GM21367 (cell line): ENCODE measurements around the gene TUBA3D.
"Not testable (repeated sequence)": the region's sequence is repeated elsewhere in the genome, so short reads cannot be mapped to it uniquely, and the experiment has no call there.

ENCODE experiments used
- ATAC-seq: cut with Tn5 transposase; IDR thresholded peaks from one replicate; pipeline ENCODE4 v1.9.1; 2021; ENCODE audit not compliant: unreplicated experiment

Gene TUBA3D

DNA sequence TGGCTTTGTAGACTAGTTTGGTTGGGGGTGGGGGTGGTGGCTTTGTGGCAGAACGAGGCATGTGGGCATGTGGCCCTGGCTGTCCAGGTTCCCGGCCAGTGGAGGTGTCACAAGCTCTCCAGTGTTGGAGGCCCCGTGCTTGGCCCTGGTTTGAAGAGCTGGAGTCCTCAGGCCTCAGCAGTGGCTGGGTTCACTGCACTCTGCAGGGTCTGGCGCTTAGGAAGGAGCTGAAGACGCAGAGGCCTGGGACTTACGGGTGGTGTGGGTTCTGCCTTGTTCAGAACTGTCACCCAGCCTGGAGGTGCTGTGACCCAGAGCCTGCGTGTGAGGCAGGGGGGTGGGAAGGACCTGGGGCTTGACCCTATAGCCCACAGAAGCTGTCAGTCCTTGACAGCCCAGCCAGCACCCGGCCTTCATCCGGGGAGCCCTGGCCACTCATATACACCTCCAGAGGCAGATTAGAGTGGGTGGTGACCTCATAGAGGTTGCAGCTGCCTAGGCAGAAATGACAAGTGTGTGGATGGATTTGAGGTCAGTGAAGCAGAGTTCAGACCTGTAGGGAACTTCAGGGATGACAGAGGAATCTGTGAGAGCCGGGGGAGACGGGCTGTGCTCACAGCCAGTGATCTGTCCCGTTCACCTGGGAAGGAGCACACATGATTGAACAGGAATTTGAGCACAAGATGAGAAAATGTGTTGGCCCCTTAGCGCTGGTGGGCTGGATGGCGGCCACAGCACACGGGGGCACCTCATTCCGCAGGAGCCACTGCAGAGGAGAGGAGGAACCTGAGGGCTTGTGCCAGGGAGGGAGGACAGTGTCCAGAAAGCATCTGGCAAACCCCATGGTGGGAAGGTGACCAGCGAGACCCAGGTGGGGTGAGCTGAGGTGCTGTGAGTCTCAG, 36.3 kb downstream of the TUBA3D start:
- ATAC-seq = not testable (repeated sequence)

DNA sequence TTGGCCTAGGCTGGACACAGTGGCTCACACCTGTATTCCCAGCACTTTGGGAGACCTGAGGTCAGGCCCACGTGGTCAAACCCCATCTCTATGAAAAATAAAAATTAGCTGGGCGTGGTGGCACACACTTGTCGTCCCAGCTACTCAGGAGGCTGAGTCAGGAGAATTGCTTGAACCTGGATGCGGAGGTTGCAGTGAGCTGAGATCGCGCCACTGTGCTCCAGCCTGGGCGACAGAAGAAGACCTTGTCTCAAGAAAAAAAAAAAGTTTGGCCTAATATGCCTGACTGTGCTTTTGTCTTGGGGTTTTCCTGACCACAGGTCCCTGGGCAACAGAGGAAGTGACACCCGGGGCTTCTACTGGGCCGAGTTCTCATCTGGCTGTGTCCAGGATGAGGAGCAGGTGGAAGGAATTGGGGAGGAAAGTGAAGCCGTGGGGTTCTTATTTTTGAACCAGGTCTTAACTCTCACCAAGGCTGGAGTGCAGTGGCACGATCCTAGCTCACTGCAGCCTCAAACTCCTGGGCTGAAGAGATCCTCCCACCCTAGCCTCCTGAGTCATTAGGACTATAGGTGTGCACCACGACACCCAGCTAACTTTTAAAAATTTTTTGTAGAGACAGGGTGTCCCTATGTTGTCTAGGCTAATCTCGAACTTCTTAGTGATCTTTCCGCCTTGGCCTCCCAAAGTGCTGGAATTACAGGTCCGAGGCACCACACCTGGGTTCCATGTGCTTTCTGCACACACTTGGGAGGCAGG, 38.7 kb downstream of the TUBA3D start:
- ATAC-seq = peak; percentile 57

DNA sequence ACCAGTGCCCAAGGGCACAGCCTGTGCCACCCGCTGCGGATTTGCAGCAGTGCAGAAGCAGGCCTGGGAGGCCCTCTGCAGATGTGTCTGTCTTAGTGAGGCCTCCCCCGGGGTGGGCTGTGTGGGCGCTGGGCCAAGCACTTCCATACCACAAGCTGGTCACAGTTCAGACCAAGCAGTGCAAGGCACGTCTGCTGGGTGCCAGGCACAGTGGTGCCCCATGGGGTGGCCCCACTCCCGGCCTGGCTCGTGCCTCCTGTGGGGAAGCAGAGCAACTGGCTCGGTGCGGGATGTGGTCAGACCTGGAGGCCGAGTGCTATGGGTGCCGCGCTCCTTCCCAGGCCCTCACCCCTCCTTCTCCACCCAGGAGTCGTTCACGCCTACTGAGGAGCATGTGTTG, 39.3 kb downstream of the TUBA3D start:
- ATAC-seq = not testable (repeated sequence)

DNA sequence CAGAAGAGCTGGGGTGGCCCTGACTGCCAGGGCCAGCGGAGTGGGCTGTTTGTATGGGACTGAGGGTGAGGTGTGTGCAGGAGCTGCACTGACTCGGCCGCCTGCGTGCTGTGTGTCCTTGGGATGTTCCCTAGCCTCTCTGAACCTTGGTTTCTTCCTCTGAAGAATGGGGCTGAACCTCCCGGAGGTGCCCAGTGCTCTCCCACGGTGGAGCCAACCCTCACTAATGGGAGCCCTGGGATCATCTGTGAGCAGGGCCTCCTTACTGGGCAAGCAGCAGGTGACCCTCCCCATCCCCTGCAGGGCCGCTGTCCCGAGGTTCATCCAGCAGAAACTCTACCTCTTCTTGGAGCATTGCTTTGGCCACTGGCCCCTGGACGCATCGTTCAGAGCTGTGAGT, 40.1 kb downstream of the TUBA3D start:
- no peak for ATAC-seq

DNA sequence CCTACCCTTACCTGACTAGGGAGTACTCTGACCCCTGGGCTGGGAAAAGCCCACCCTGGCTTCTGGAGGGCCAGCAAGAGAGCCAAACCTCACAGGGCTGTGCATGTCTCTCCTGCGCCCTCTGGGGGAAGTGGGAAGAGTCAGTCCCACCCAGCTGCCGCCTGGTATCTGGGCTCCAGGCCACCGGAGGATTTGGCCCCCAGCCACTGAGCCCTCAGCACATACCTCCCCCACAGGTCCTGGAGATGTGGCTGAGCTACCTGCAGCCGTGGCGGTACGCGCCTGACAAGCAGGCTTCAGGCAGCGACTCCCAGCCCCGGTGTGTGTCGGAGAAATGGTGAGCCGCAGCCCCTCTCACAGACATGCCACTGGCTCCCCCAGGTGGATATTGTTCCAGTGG, 40.7 kb downstream of the TUBA3D start:
- ATAC-seq = not testable (repeated sequence)

DNA sequence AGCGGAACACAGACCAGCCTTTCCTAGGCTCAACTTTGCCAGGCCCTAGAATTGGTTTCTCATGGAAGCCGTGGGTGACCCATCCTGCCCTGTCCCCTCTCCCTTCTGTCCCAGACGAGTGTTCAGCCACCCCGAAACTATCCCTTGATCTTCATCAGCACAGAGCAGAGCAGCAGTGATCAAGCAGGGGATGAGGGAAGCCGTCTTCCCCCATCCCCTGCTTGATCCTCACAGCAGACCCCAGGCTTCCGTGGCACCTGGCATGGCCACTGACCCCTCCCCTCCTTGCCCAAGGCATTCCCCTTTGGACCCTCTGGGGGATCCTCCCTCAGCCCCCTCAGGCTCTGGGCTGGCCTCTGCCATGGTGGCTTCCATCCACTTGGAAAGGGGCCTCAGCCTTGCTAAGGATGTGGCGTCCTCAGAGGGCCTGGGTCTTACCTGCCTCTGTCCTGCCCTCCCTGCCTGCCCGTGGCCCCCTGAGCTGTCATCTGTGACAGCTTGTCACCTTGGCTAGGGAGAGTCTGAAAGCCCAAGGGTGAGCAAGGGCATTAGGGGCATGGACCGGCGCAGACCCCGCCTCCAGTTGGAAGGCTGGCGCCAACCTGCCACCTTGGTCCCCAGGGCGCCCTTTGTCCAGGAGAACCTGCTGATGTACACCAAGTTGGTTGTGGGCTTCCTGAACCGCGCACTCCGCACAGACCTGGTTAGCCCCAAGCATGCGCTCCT, 41.4 kb downstream of the TUBA3D start:
- ATAC-seq = no peak

DNA sequence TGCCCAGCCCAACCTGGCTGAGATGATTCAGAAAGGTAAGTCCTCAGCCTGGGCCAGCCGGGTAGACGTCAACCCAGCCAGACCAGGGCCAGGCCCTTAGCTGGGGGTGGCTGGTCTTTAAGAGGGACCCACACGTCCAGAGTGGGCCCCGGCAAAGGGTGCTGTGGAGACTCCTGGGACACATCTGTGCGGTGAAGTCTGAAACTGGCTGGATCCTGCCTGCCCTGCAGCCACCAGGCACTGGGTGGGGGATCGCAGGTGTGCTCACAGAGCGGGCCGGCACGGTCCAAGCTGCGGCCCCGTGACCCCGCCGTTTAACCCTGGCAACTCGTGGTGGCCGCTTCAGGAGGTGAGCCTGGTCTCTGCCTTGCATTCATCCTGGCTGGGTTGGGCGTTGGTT, 41.9 kb downstream of the TUBA3D start:
- ATAC-seq = not testable (repeated sequence)

DNA sequence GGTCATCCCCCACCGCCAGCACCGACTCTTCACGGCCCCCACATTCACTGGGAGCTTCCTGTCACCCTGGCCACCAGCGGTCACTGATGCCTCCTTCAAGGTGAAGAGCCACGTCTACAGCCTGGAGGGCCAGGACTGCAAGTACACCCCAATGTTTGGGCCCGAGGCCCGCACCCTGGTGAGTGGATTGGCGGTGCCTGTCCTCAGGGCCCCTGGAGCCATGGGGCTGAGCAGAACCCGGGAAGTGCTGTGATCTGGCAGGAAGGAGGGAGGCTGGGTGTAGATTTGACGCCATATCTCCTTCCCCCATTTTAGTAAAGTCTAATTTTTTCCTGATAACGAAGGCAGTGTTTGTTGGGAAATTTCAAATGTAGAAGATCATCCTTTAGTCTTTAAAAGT, 42.6 kb downstream of the TUBA3D start:
- not testable (repeated sequence) for ATAC-seq

DNA sequence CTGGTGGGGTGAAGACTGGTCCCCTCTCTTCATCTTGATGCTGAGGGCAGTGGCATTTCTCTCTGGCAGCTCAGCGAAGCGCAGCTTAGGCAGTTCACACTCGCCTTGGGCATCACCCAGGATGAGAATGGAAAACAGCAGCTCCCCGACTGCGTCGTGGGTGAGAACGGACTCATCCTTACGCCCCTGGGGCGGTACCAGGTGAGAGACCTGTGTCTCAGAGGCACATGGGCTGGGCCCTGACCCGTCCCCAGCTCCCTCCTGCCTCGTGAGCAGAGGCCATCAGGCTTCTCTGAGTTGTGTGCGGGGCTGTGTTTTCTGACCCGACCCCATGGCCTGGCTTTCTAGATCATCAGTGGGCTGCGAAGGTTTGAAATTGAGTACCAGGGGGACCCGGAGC, 43.5 kb downstream of the TUBA3D start:
- no peak for ATAC-seq

DNA sequence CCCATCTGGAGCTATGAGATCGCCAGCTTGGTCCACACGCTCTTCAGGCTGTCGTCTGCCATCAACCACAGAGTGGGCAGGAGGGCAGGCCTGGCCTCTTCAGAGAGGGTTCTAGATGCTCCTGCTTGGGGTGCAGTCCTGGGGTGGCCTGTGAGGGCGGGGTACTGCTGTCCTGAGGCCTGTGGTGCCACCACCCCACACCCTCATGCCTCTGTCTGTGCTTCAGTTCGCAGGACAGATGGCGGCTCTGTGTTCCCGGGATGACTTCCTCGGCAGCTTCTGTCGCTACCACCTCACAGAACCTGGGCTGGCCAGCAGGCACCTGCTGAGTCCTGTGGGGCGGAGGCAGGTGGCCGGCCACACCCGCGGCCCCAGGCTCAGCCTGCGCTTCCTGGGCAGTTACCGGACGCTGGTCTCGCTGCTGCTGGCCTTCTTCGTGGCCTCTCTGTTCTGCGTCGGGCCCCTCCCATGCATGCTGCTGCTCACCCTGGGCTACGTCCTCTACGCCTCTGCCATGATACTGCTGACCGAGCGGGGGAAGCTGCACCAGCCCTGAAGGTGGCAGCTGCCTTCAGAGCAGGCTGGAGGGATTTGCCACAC, 44.1 kb downstream of the TUBA3D start:
- ATAC-seq = not testable (repeated sequence)

DNA sequence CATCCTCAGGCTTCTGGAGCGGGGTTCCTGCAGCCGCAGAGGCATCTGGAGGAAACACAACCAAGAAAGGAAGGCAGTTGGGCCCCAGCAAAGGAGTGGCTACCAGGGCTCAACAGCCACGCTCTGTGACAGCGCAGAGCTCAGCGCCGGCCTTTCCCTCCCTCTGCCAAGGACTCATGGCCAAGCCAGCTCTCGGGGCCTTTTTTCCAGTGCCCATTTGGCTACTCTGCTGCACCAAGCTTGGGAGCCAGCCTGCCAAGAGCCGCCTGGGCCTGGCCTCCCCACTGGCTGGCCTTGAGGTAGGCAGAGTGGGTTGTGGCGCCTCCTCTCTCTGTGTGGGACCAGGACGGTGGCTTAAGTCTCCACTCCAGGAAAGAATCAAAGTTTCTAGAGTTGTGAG, 44.6 kb downstream of the TUBA3D start:
- ATAC-seq = no peak

DNA sequence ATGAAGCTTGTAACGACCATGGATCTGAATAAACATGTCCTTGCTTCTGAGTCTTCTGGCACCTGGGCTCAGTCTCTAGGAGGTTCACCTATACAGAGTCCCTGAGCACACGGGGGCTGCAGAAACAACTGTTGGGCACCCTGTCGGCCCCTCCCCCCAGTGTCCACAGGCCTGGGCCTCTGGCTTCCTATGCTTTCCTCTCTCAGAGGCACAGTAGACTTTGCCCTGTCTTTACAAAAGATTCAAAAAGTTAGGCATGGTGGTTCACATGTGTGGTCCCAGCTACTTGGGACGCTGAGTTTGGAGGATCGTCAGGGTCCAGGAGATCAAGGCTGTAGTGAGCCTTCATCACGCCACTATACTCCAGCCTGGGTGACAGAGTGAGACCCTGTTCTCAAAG, 45.6 kb downstream of the TUBA3D start:
- not testable (repeated sequence) for ATAC-seq

DNA sequence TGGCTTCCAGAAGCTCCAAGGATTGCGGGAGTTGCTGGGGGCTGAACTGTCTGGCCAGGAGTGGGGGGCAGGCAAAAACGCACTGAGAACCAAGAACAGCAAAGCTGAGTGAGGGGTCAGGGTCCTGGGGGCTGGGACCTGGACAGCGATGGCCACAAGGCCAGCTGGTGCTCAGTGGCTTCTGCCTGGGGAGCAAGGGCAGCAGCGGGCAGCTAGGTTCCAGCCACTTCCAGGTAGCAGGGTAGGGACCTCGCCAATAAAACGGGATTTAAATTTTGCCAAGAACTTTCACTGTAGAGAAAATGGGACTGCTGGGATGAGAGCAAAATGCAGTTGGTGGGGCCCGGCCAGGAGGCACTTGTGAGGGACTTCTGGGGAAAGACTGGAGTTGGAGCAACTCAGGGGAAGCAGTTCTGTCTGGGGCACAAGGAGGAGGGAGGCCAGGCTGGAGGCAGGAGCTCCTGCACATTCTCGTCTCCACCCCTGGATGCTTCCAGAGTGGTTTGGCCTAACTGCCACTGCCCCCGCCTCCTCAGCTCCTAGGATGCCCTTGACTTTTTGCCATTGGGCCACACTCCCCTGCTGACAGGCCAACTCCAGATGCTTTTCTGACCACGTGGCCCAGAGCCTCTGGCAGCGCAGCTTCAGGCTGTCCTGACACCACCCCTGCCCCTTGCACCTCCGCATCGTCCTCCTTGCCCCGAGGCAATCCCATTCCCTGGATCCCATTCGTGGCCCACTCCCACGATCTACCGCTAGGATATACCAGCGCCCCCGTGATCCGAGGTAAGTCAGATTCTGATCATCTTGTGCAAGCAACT, 46.3 kb downstream of the TUBA3D start:
- no peak for ATAC-seq

DNA sequence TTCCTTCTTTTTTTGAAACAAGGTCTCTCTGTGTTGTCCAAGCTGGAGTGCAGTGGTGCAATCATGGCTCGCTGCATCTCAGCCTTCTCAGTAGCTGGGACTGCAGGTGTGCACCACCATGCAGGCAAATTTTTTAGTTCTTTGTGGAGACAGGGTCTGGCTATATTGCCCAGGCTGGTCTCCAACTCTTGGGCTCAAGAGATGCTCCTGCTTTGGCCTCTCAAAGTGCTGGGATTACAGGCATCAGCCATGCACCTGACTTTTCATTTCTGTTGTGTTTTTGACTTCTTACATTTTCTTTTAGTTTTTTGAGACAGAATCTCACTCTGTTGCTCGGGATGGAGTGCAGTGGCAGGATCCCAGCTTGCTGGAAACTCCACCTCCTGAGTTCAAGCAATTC, 49.3 kb downstream of the TUBA3D start:
- not testable (repeated sequence) for ATAC-seq

DNA sequence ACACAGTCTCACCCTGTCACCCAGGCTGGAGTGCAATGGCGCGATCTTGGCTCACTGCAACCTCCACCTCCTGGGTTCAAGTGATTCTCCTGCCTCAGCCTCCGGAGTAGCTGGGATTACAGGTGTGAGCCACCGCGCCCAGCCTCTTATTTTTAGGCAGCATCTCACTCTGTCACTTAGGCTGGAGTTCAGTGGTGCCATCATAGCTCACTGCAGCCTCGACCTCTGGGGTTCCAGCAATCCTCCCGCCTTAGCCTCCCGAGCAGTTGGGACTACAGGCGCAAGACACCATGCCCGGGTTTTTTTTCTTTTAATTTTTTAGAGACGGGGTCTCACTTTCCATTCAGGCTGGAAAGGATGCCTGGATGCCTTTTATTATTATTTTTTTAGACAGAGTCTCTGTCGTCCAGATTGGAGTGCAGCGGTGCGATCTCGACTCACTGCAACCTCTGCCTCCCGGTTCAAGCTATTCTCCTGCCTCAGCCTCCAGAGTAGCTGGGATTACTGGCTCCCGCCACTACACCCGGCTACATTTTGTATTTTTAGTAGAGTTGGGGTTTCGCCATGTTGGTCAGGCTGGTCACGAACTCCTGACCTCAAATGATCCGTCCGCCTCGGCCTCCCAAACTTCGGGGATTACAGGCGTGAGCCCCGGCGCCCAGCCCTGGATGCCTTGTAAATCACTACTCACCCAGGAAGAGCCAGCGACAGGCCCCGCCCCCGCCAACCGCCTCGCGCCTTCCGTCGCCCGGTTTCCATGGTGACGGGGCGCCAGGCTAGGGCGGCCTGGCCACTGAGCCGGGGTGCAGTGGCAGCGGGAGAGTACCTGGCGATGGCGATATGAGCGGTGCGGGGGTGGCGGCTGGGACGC, 51.4 kb downstream of the TUBA3D start, which contains the start of gene CCDC74A:
TSS of gene CCDC74A (plus strand) at position 758 of the 871 bp plus-strand sequence. CDS start at position 841, 83 bp downstream.
- peak; percentile 86 for ATAC-seq

DNA sequence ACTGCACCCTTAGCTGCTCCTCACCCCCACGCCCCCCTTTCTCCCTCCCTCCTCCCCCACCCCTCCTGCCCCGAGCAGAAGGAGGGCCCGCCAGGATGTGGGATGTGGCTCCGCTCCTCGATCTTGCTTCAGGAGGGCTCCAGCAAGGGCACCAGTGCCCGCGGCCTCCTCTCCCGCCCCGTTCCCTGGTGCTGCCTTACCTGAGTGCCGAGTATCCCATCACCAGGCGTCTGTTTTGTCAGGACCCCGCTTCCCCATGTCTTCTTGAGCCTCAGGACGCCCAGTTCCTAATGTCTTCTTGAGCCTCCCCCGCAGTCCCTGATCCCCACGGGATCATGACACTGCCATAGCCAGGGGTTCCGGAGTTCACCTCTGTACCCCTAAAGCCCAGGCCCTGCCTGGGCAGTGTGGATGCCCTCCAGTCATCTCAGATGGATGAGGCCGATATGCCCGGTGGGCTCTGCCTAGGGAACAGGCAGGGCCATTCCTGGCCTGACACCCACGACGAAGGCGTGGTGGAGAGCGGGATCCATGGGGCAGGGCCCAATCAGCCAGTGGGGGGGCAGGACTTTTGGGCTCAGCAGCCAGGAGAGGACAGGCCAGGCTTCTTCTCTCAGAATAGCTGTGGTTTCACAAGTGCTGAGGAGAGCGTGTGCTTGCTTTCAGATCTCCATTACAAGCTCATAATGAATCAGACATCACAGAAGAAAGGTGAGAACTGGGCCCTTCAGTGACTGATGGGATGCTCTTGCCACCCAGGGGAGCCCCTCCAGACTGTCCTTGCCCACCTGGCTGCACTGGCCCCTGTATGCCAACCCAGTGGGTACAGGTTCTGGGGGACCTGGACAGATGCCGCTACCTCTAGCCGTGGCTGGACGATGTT, 53.3 kb downstream of the TUBA3D start:
- ATAC-seq = peak; percentile 58

DNA sequence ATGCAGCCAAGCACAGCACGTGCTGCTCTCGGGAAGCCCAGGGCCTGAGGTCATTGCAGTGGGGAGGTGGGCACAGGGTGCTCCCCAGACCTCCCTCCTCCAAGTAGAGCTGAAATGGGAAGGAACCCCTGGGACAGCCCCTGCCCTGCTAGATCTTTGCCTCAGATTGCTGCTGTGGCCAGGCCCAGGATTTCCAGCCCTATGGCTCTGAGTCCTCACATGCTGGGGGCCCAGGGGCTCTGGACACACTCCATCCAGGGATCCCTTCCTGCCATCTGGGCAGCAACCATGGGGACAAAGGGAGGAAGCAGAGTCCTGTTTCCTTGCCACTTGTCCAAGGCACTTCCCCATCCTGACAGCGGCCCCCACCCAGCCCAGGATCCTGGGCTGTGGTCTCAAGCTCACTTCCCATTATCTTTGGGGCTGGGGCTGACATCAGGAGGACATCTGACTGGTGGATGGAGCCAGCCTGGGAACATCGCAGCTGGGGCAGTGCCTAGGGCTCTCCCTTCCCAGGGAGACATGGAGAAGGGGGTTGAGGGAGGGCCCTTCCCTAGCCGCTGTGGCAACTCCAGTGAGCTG, 54.0 kb downstream of the TUBA3D start:
- not testable (repeated sequence) for ATAC-seq
